Astrocyte (in vitro differentiated cells and primary cell): ENCODE data around the gene TMC1. TPM values are rescaled to one million over a fixed set of nuclear protein-coding genes. Genes with fewer than 3 reads are reported as not detected.

Experiments
- DNase-seq: peaks from one replicate; pipeline ENCODE4 v3.0.0-alpha.2; 2010; ENCODE audit warnings: low read depth
- FAIRE-seq: peaks from 2 replicates; lab custom pipeline; 2011; peaks lifted over from hg19 to GRCh38; lab: Jason Lieb, UNC
- H2AFZ ChIP-seq: 2 replicates; pipeline ENCODE4 v1.6.0; 2012; ENCODE audit warnings: low read depth, low read length, inconsistent platforms
- H3K27ac ChIP-seq: 2 replicates; pipeline ENCODE4 v1.5.1; 2011; ENCODE audit warnings: low read depth, low read length, inconsistent platforms
- H3K27me3 ChIP-seq: 2 replicates; pipeline ENCODE4 v1.6.0; 2011; ENCODE audit warnings: low read length, inconsistent platforms; ENCODE audit not compliant: insufficient read depth
- H3K36me3 ChIP-seq: 2 replicates; pipeline ENCODE4 v1.5.1; 2011; ENCODE audit warnings: low read length, inconsistent platforms; ENCODE audit not compliant: insufficient read depth
- H3K4me1 ChIP-seq: 2 replicates; pipeline ENCODE4 v1.5.1; 2011; ENCODE audit warnings: low read length, inconsistent platforms; ENCODE audit not compliant: insufficient read depth
- H3K4me2 ChIP-seq: 2 replicates; pipeline ENCODE4 v1.6.0; 2012; ENCODE audit warnings: low read length, inconsistent platforms
- H3K4me3 ChIP-seq: 2 replicates; pipeline ENCODE4 v1.5.1; 2011; ENCODE audit warnings: low read depth, mild to moderate bottlenecking, low read length, inconsistent platforms; ENCODE audit not compliant: insufficient read depth
- H3K79me2 ChIP-seq: 2 replicates; pipeline ENCODE4 v1.6.0; 2012; ENCODE audit warnings: mild to moderate bottlenecking, low read length, inconsistent platforms; ENCODE audit not compliant: insufficient read depth
- H3K9ac ChIP-seq: 2 replicates; pipeline ENCODE4 v1.6.0; 2012; ENCODE audit warnings: mild to moderate bottlenecking, low read length, inconsistent platforms
- H3K9me3 ChIP-seq: 2 replicates; pipeline ENCODE4 v1.5.1; 2012; ENCODE audit warnings: low read depth, mild to moderate bottlenecking, low read length, inconsistent platforms; ENCODE audit not compliant: insufficient read depth
- H4K20me1 ChIP-seq: 2 replicates; pipeline ENCODE4 v1.6.0; 2012; ENCODE audit warnings: low read length, inconsistent platforms; ENCODE audit not compliant: insufficient read depth
- H3K27ac Mint-ChIP-seq: one replicate; pipeline ENCODE4 v1.8.0; 2021; ENCODE audit warnings: mild to moderate bottlenecking, mixed read lengths; ENCODE audit not compliant: unreplicated experiment
- H3K27me3 Mint-ChIP-seq: one replicate; pipeline ENCODE4 v1.8.0; 2021; ENCODE audit warnings: low read depth, mixed read lengths; ENCODE audit not compliant: unreplicated experiment
- H3K36me3 Mint-ChIP-seq: one replicate; pipeline ENCODE4 v1.8.0; 2021; ENCODE audit warnings: low read depth, mixed read lengths; ENCODE audit not compliant: unreplicated experiment
- H3K4me1 Mint-ChIP-seq: one replicate; pipeline ENCODE4 v1.8.0; 2021; ENCODE audit warnings: low read depth, mixed read lengths; ENCODE audit not compliant: unreplicated experiment
- H3K4me3 Mint-ChIP-seq: one replicate; pipeline ENCODE4 v1.8.0; 2021; ENCODE audit warnings: mild to moderate bottlenecking, moderate library complexity, mixed read lengths; ENCODE audit not compliant: unreplicated experiment
- H3K9me3 Mint-ChIP-seq: one replicate; pipeline ENCODE4 v1.8.0; 2021; ENCODE audit warnings: mild to moderate bottlenecking, mixed read lengths; ENCODE audit not compliant: unreplicated experiment
- EZH2 ChIP-seq: IDR thresholded peaks from 2 replicates; pipeline ENCODE4 v1.6.1; 2012; ENCODE audit warnings: mild to moderate bottlenecking, low read length, inconsistent platforms; ENCODE audit not compliant: insufficient read depth
- total RNA-seq: library from RNA; stranded (reverse); gene quantifications from 2 replicates; pipeline ENCODE4 v1.2.1, GENCODE V29; 2021
- TF ChIP-seq, protein P1 (sequence below): IDR thresholded peaks from 2 replicates; pipeline ENCODE4 v1.5.1; 2011; ENCODE audit warnings: low read depth, mild to moderate bottlenecking, inconsistent platforms, low read length, moderate library complexity; ENCODE audit not compliant: insufficient read depth

The TMC1 gene
- total RNA-seq, 1 donor from 2014 or later = not detected

DNA sequence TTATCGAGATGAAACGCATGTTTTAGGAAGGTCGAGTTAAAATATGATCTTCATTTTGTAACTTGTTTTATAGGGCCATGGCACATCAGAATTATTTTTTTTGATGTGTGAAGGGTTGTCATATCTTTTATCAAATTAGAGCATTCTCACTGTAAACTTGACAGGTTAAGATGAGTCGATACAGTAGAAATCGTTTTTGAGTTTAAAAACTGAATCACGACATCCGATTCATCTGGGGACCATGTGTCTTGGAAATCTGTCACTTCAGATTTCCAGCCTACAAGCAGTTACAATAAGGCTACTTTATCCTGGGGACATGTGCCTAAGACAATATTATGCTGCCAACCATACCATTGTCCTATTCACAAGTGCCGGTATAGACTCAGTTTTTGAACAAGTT lies 295.3 kb downstream of the TMC1 start:
- no peak for DNase-seq
- Histone ChIP-seq H3K9me3 (no peaks in the 10 kb centered on the region), H3K4me1 (no peaks in the 10 kb centered on the region), H4K20me1 (no peaks in the 10 kb centered on the region), H3K27me3 (no peaks in the 10 kb centered on the region), H3K36me3 (no peaks in the 10 kb centered on the region), H3K27ac (no peak overlapping the region), H3K4me3 (no peak overlapping the region), H3K79me2 (no peaks in the 10 kb centered on the region), H2AFZ (no peak overlapping the region), H3K9ac (no peak overlapping the region), H3K4me2 (no peak overlapping the region)
- peaks cover 2% of the 10 kb centered on the region for H3K4me1 Mint-ChIP-seq
- no peak for FAIRE-seq
- no peaks in the 10 kb centered on the region for H3K27me3 Mint-ChIP-seq
- no peak overlapping the region for H3K4me3 Mint-ChIP-seq
- no peaks in the 10 kb centered on the region for H3K9me3 Mint-ChIP-seq
- TF ChIP-seq, protein P1, sequence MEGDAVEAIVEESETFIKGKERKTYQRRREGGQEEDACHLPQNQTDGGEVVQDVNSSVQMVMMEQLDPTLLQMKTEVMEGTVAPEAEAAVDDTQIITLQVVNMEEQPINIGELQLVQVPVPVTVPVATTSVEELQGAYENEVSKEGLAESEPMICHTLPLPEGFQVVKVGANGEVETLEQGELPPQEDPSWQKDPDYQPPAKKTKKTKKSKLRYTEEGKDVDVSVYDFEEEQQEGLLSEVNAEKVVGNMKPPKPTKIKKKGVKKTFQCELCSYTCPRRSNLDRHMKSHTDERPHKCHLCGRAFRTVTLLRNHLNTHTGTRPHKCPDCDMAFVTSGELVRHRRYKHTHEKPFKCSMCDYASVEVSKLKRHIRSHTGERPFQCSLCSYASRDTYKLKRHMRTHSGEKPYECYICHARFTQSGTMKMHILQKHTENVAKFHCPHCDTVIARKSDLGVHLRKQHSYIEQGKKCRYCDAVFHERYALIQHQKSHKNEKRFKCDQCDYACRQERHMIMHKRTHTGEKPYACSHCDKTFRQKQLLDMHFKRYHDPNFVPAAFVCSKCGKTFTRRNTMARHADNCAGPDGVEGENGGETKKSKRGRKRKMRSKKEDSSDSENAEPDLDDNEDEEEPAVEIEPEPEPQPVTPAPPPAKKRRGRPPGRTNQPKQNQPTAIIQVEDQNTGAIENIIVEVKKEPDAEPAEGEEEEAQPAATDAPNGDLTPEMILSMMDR = no peak
- no peak for TF ChIP-seq EZH2
- no peaks in the 10 kb centered on the region for H3K36me3 Mint-ChIP-seq
- no peak overlapping the region for H3K27ac Mint-ChIP-seq

GRCh38 chr9:72817413-72817812 lies 296.0 kb downstream of the TMC1 start:
- H4K20me1 ChIP-seq = no peaks in the 10 kb centered on the region
- TF ChIP-seq EZH2 = no peak
- TF ChIP-seq, protein P1 = no peak
- Mint-ChIP-seq H3K36me3 (no peaks in the 10 kb centered on the region), H3K4me1 (peaks cover 3% of the 10 kb centered on the region), H3K9me3 (no peaks in the 10 kb centered on the region), H3K27ac (no peak overlapping the region), H3K4me3 (no peak overlapping the region), H3K27me3 (no peaks in the 10 kb centered on the region)
- H3K79me2 ChIP-seq = no peaks in the 10 kb centered on the region
- H3K4me3 ChIP-seq = no peak overlapping the region
- no peaks in the 10 kb centered on the region for H3K9me3 ChIP-seq
- DNase-seq = no peak
- H2AFZ ChIP-seq = no peak overlapping the region
- H3K4me2 ChIP-seq = no peak overlapping the region
- H3K36me3 ChIP-seq = no peaks in the 10 kb centered on the region
- no peak overlapping the region for H3K9ac ChIP-seq
- H3K27me3 ChIP-seq = no peaks in the 10 kb centered on the region
- H3K4me1 ChIP-seq = no peaks in the 10 kb centered on the region
- FAIRE-seq = no peak
- H3K27ac ChIP-seq = no peak overlapping the region

- Histone ChIP-seq H3K9me3 (no peaks in the 10 kb centered on the region), H2AFZ (no peak overlapping the region), H4K20me1 (no peaks in the 10 kb centered on the region), H3K4me2 (no peak overlapping the region), H3K27ac (no peak overlapping the region), H3K27me3 (no peaks in the 10 kb centered on the region), H3K79me2 (no peaks in the 10 kb centered on the region), H3K4me3 (no peak overlapping the region), H3K9ac (no peak overlapping the region), H3K36me3 (no peaks in the 10 kb centered on the region), H3K4me1 (peaks cover 2% of the 10 kb centered on the region)
- peaks cover 3% of the 10 kb centered on the region for H3K4me1 Mint-ChIP-seq
- no peaks in the 10 kb centered on the region for H3K9me3 Mint-ChIP-seq
- H3K27ac Mint-ChIP-seq = no peak overlapping the region
- DNase-seq = no peak
- TF ChIP-seq, protein P1 = no peak
- no peak for TF ChIP-seq EZH2
- no peaks in the 10 kb centered on the region for H3K36me3 Mint-ChIP-seq
- H3K4me3 Mint-ChIP-seq = no peak overlapping the region
- no peak for FAIRE-seq
- H3K27me3 Mint-ChIP-seq = no peaks in the 10 kb centered on the region
These were observed 297.0 kb downstream of the TMC1 start for GRCh38 chr9:72818385-72818784.
